ENCODE results near the gene CAPRIN1. TPM values are rescaled to one million over a fixed set of nuclear protein-coding genes. Genes with fewer than 3 reads are reported as not detected.
A peak's percentile ranks its signal among the peaks of the same experiment; 100 is the strongest.
"Not testable (repeated sequence)": the region's sequence is repeated elsewhere in the genome, so short reads cannot be mapped to it uniquely, and the experiment has no call there.

Gene CAPRIN1
- total RNA-seq, 1 experiment from 2014 or later, result 301 TPM

DNA sequence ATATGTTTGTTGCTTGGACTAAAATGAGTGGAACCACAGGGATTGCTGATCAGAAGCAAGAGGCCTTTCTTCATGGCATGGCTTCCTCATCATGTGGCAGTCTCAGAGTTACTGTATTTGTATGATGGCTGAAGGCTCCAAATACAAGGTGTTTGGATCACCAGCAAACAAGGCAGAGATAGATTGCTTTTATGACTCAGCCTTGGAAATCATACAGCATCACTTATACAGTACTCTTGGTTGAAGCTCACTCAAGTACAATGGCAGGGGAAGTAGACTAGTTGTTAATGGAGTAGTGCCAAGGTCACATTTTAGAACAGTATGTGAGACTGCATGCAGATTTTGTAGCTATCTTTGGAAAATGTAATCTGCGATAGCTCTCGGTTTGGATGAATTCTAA is 16.6 kb downstream of the CAPRIN1 start:
- no peaks in the 10 kb centered on the region for H3K27me3 ChIP-seq (ENCODE audit: insufficient read depth, low read length)
- Mint-ChIP-seq H3K4me1 (peaks cover 3 to 12% of the 10 kb centered on the region in 2 experiments; a peak in 2 of 4 replicates), H3K9me3 (no peaks in the 10 kb centered on the region), H3K36me3 (ENCODE audit: insufficient read depth in 1 of 3, low read depth in 3 of 3) (peaks cover 21 to 51% (median 51%) of the 10 kb centered on the region in 3 experiments), H3K4me3 (no peak overlapping the region), H3K27me3 (ENCODE audit: low read depth) (no peaks in the 10 kb centered on the region; the same call in 1 of the 2 replicates), H3K27ac (peak overlapping the region in 1 of 3 experiments; percentile 8; a peak in 2 of 7 replicates)
- TF ChIP-seq, protein P1, sequence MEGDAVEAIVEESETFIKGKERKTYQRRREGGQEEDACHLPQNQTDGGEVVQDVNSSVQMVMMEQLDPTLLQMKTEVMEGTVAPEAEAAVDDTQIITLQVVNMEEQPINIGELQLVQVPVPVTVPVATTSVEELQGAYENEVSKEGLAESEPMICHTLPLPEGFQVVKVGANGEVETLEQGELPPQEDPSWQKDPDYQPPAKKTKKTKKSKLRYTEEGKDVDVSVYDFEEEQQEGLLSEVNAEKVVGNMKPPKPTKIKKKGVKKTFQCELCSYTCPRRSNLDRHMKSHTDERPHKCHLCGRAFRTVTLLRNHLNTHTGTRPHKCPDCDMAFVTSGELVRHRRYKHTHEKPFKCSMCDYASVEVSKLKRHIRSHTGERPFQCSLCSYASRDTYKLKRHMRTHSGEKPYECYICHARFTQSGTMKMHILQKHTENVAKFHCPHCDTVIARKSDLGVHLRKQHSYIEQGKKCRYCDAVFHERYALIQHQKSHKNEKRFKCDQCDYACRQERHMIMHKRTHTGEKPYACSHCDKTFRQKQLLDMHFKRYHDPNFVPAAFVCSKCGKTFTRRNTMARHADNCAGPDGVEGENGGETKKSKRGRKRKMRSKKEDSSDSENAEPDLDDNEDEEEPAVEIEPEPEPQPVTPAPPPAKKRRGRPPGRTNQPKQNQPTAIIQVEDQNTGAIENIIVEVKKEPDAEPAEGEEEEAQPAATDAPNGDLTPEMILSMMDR (conservative IDR thresholded peaks at IDR 0.05), result no peak
- no peaks in the 10 kb centered on the region for H3K79me1 ChIP-seq (ENCODE audit: insufficient read depth, low read depth, low read length, poor library complexity, severe bottlenecking)
- H2AK5ac ChIP-seq (ENCODE audit: insufficient read length, low read length), result no peak overlapping the region
- no peaks in the 10 kb centered on the region for H3K4me1 ChIP-seq (ENCODE audit: insufficient read depth, low read length)
- H3K27ac ChIP-seq (ENCODE audit: insufficient read length, low read depth, low read length), result no peak overlapping the region
- no CpG with 5 or more reads among the region's 2 CpGs for WGBS (ENCODE audit: extremely low coverage, insufficient read length, low lambda C conversion rate)
- H3T11ph ChIP-seq (ENCODE audit: low read length), result no peak overlapping the region
- H3K4me2 ChIP-seq (ENCODE audit: insufficient read depth, insufficient read length, low read length), result no peak overlapping the region
- no peak overlapping the region for H3K23ac ChIP-seq (ENCODE audit: insufficient read length, low read depth, low read length)
- no peak overlapping the region for H2BK15ac ChIP-seq (ENCODE audit: low read depth, low read length)
- no peak overlapping the region for H4K5ac ChIP-seq (ENCODE audit: insufficient read length, low read depth, low read length)
- H3K56ac ChIP-seq (ENCODE audit: insufficient read length, low read depth, low read length), result no peak overlapping the region
- H3K9me3 ChIP-seq (ENCODE audit: control insufficient read depth, low read depth, low read length), result no peaks in the 10 kb centered on the region
- no peak overlapping the region for H2AFZ ChIP-seq (ENCODE audit: low read length)
- no peaks in the 10 kb centered on the region for H3K23me2 ChIP-seq (ENCODE audit: insufficient read length, low read depth, low read length, poor library complexity, severe bottlenecking)
- no peak overlapping the region for H3K9ac ChIP-seq (ENCODE audit: extremely low read depth, insufficient read length, low read length)
- no peak overlapping the region for H4K91ac ChIP-seq (ENCODE audit: insufficient read length, low read depth, low read length)
- no peak overlapping the region for H3K4ac ChIP-seq (ENCODE audit: low read depth, low read length)
- H2BK120ac ChIP-seq (ENCODE audit: low read depth, low read length, poor library complexity, severe bottlenecking), result no peak overlapping the region
- no peak overlapping the region for H2BK12ac ChIP-seq (ENCODE audit: insufficient read length, low read depth, low read length)
- no peak overlapping the region for H3K18ac ChIP-seq (ENCODE audit: insufficient read length, low read depth, low read length)
- peaks cover 62% of the 10 kb centered on the region for H3K79me2 ChIP-seq (ENCODE audit: insufficient read depth, low read length)
- DNase-seq, result no peak
- no peak overlapping the region for H3K14ac ChIP-seq (ENCODE audit: insufficient read depth, low read length)
- H2BK20ac ChIP-seq (ENCODE audit: low read depth, low read length, poor library complexity, severe bottlenecking), result no peak overlapping the region
- H4K20me1 ChIP-seq (ENCODE audit: control insufficient read depth, insufficient read depth, insufficient read length), result peaks cover 3% of the 10 kb centered on the region
- H2BK5ac ChIP-seq (ENCODE audit: insufficient read length, low read length), result no peak overlapping the region
- no peak overlapping the region for H4K8ac ChIP-seq (replicated peaks; ENCODE audit: insufficient read length, low read depth, low read length)

DNA sequence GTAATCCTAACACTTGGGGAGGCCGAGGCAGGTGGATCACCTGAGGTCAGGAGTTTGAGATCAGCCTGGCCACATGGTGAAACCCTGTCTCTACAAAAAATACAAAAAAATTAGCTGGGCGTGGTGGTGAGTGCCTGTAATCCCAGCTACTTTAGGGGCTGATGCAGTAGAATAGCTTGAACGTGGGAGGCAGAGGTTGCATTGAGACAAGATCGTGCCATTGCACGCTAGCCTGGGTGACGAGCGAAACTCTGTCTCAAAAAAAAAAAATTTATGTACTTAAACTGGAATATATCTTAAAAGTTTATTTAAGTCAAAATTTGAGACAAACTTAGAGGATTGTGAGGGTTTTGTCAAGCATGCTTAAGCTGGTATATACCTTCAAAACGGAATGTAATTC is 19.8 kb downstream of the CAPRIN1 start:
- not testable (repeated sequence) for H3T11ph ChIP-seq (ENCODE audit: low read length); H4K8ac ChIP-seq (replicated peaks; ENCODE audit: insufficient read length, low read depth, low read length); H4K20me1 ChIP-seq (ENCODE audit: control insufficient read depth, insufficient read depth, insufficient read length); H2BK20ac ChIP-seq (ENCODE audit: low read depth, low read length, poor library complexity, severe bottlenecking); H3K23ac ChIP-seq (ENCODE audit: insufficient read length, low read depth, low read length); H4K5ac ChIP-seq (ENCODE audit: insufficient read length, low read depth, low read length); H3K27ac ChIP-seq (ENCODE audit: insufficient read length, low read depth, low read length); H3K4me1 ChIP-seq (ENCODE audit: insufficient read depth, low read length); H3K79me1 ChIP-seq (ENCODE audit: insufficient read depth, low read depth, low read length, poor library complexity, severe bottlenecking); H2AFZ ChIP-seq (ENCODE audit: low read length); H2AK5ac ChIP-seq (ENCODE audit: insufficient read length, low read length); H3K9ac ChIP-seq (ENCODE audit: extremely low read depth, insufficient read length, low read length); H3K4ac ChIP-seq (ENCODE audit: low read depth, low read length); H3K56ac ChIP-seq (ENCODE audit: insufficient read length, low read depth, low read length); H4K91ac ChIP-seq (ENCODE audit: insufficient read length, low read depth, low read length); H3K27me3 ChIP-seq (ENCODE audit: insufficient read depth, low read length); H3K9me3 Mint-ChIP-seq; H2BK15ac ChIP-seq (ENCODE audit: low read depth, low read length); H3K14ac ChIP-seq (ENCODE audit: insufficient read depth, low read length); H3K4me1 Mint-ChIP-seq; H3K9me3 ChIP-seq (ENCODE audit: control insufficient read depth, low read depth, low read length); H3K23me2 ChIP-seq (ENCODE audit: insufficient read length, low read depth, low read length, poor library complexity, severe bottlenecking); H3K4me3 Mint-ChIP-seq; H3K27me3 Mint-ChIP-seq (ENCODE audit: low read depth); H3K4me2 ChIP-seq (ENCODE audit: insufficient read depth, insufficient read length, low read length); H3K18ac ChIP-seq (ENCODE audit: insufficient read length, low read depth, low read length); DNase-seq; H2BK120ac ChIP-seq (ENCODE audit: low read depth, low read length, poor library complexity, severe bottlenecking); H2BK12ac ChIP-seq (ENCODE audit: insufficient read length, low read depth, low read length); H2BK5ac ChIP-seq (ENCODE audit: insufficient read length, low read length)
- peaks cover 33% of the 10 kb centered on the region for H3K79me2 ChIP-seq (ENCODE audit: insufficient read depth, low read length)
- Mint-ChIP-seq H3K27ac (peak overlapping the region in 2 of 3 experiments; percentile 11 to 72; a peak in 1 of 7 replicates), H3K36me3 (ENCODE audit: insufficient read depth in 1 of 3, low read depth in 3 of 3) (peaks cover 37 to 62% (median 62%) of the 10 kb centered on the region in 3 experiments; a peak in 6 of 7 replicates)
- no CpG with 5 or more reads among the region's 8 CpGs for WGBS (ENCODE audit: extremely low coverage, insufficient read length, low lambda C conversion rate)
